Glutamatergic neuron (in vitro differentiated cells): ENCODE measurements around the gene PDCL3. TPM values are rescaled to one million over a fixed set of nuclear protein-coding genes. Genes with fewer than 3 reads are reported as not detected.

Experiments used
- DNase-seq: peaks from one replicate; pipeline ENCODE4 v3.0.0; 2022
- H3K27ac Mint-ChIP-seq: one replicate; pipeline ENCODE4 v1.8.0; 2020; ENCODE audit warnings: mild to moderate bottlenecking, mixed read lengths, inconsistent platforms; ENCODE audit not compliant: unreplicated experiment
- H3K27me3 Mint-ChIP-seq: one replicate; pipeline ENCODE4 v1.8.0; 2020; ENCODE audit warnings: mild to moderate bottlenecking, moderate library complexity, mixed read lengths, inconsistent platforms; ENCODE audit not compliant: unreplicated experiment
- H3K36me3 Mint-ChIP-seq: one replicate; pipeline ENCODE4 v1.8.0; 2020; ENCODE audit warnings: mild to moderate bottlenecking, mixed read lengths, inconsistent platforms; ENCODE audit not compliant: unreplicated experiment
- H3K4me1 Mint-ChIP-seq: one replicate; pipeline ENCODE4 v1.8.0; 2020; ENCODE audit warnings: mild to moderate bottlenecking, low read depth, mixed read lengths, inconsistent platforms; ENCODE audit not compliant: unreplicated experiment
- H3K4me3 Mint-ChIP-seq: one replicate; pipeline ENCODE4 v1.8.0; 2020; ENCODE audit warnings: mild to moderate bottlenecking, mixed read lengths, inconsistent platforms; ENCODE audit not compliant: unreplicated experiment
- H3K9me3 Mint-ChIP-seq: one replicate; pipeline ENCODE4 v1.8.0; 2020; ENCODE audit warnings: mild to moderate bottlenecking, moderate library complexity, mixed read lengths, inconsistent platforms; ENCODE audit not compliant: unreplicated experiment
- CTCF ChIP-seq: fragments of 200-600 bp; sonication (generic); IDR thresholded peaks from one replicate; pipeline ENCODE4 v1.5.0; 2021; ENCODE audit not compliant: partially characterized antibody, unreplicated experiment
- total RNA-seq: library from RNA; stranded (reverse); fragmentation: NEBNext Ultra II Directional; extraction: Animal tissue kit (Norgen Biotek cat#: 25700); gene quantifications from one replicate; pipeline ENCODE4 v1.2.1, GENCODE V29; 2021; ENCODE audit not compliant: unreplicated experiment

PDCL3 gene
- total RNA-seq, 1 donor from 2014 or later = 24.9 TPM

- Mint-ChIP-seq H3K27ac (no peak overlapping the region), H3K4me1 (no peaks in the 10 kb centered on the region), H3K36me3 (peaks cover 9% of the 10 kb centered on the region), H3K4me3 (no peak overlapping the region), H3K9me3 (no peaks in the 10 kb centered on the region), H3K27me3 (peaks cover 3% of the 10 kb centered on the region)
- no peak for DNase-seq
- TF ChIP-seq CTCF = no peak
Measured at GRCh38 chr2:100542418-100542817, 20.4 kb upstream of the PDCL3 start.

- peaks cover 19% of the 10 kb centered on the region for H3K36me3 Mint-ChIP-seq
- H3K27ac Mint-ChIP-seq = no peak overlapping the region
- H3K27me3 Mint-ChIP-seq = peaks cover 3% of the 10 kb centered on the region
- no peak overlapping the region for H3K4me3 Mint-ChIP-seq
- H3K4me1 Mint-ChIP-seq = no peaks in the 10 kb centered on the region
- no peak for DNase-seq
- no peak for TF ChIP-seq CTCF
- H3K9me3 Mint-ChIP-seq = no peaks in the 10 kb centered on the region
Measured at GRCh38 chr2:100544911-100545596, 17.7 kb upstream of the PDCL3 start.

GRCh38 chr2:100546469-100546868, 16.3 kb upstream of the PDCL3 start:
- Mint-ChIP-seq H3K36me3 (peaks cover 19% of the 10 kb centered on the region), H3K27me3 (peaks cover 3% of the 10 kb centered on the region), H3K4me3 (no peak overlapping the region), H3K27ac (no peak overlapping the region), H3K9me3 (no peaks in the 10 kb centered on the region), H3K4me1 (no peaks in the 10 kb centered on the region)
- no peak for DNase-seq
- TF ChIP-seq CTCF = no peak

- Mint-ChIP-seq H3K4me1 (no peaks in the 10 kb centered on the region), H3K27ac (no peak overlapping the region), H3K9me3 (no peaks in the 10 kb centered on the region), H3K27me3 (peaks cover 3% of the 10 kb centered on the region), H3K4me3 (no peak overlapping the region), H3K36me3 (peaks cover 11% of the 10 kb centered on the region)
- no peak for DNase-seq
- no peak for TF ChIP-seq CTCF
Measured at GRCh38 chr2:100548771-100549170, 14.0 kb upstream of the PDCL3 start.

- peaks cover 3% of the 10 kb centered on the region for H3K27me3 Mint-ChIP-seq
Measured at GRCh38 chr2:100551303-100551702, 11.5 kb upstream of the PDCL3 start.

More at GRCh38 chr2:100551303-100551702, 11.5 kb upstream of the PDCL3 start:
- Mint-ChIP-seq H3K27ac (no peak overlapping the region), H3K4me1 (no peaks in the 10 kb centered on the region), H3K9me3 (no peaks in the 10 kb centered on the region), H3K36me3 (peaks cover 10% of the 10 kb centered on the region), H3K4me3 (no peak overlapping the region)
- DNase-seq = no peak
- TF ChIP-seq CTCF = no peak
